GM19397 (cell line): ENCODE measurements around the gene SYCE3.

ENCODE experiments used
- ATAC-seq: cut with Tn5 transposase; IDR thresholded peaks from one replicate; pipeline ENCODE4 v1.9.1; 2021; ENCODE audit warnings: mild to moderate bottlenecking, moderate library complexity; ENCODE audit not compliant: unreplicated experiment

Gene SYCE3

DNA sequence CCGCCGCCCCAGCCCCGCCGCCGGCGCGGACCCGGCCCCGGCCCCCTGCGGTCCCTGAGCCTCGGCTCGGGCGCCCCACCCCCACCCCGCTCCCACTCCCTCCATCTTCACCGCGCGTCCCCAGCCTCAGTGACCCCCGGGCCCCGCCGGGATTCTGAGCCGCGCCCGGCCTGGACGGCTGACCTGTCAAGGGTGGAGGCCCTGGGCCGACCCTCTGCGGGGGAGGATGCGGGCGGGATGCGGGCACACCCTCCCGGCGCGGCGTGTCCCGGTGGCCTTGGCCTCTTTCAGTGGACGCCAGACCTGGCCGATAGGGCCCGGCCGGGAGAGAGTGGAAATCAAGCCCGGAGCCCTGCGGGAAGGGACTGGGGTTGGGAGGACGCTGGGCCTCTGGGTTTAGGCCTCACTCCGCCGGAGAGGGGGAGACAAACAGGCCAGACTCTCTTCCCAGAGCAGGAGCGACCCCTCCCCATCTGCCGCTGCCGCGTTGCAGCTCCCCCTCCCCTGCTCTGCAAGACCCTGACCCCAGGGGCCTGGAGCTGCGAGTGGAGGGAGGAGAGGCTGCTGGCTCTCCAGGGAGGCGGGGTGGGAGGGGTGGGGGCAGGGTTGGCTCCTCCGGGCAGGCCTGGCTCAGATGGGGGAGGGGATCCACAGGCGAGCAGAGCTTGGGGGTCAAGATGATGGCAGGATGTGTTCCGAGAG is 38.4 kb upstream of the SYCE3 start:
- no peak for ATAC-seq

DNA sequence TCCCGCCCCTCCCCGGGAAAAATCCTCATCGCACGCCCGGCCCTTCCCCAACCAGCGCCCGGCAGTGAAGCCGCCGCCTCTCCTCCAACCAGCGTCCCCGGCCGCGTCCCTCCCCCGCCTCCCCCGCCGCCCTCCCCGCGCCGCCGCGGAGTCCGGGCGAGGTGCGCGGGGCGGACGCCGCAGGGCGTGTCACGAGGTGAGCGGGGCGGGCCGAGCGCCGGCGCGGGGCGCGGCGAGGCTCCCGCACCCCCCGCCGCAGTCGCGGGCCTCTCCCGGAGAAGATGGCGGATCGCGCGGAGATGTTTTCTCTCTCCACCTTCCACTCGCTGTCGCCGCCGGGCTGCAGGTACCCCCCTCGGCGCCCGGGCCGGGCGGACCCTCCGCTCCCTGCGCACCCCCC is 37.8 kb upstream of the SYCE3 start, which contains the start of gene MAPK8IP2:
MAPK8IP2 (plus strand) TSS at position 256 of the 400 bp plus-strand sequence; CDS start at position 282, 26 bp downstream.
- no peak for ATAC-seq

GRCh38 chr22:50599816-50600455 is 37.2 kb upstream of the SYCE3 start:
- ATAC-seq = no peak

DNA sequence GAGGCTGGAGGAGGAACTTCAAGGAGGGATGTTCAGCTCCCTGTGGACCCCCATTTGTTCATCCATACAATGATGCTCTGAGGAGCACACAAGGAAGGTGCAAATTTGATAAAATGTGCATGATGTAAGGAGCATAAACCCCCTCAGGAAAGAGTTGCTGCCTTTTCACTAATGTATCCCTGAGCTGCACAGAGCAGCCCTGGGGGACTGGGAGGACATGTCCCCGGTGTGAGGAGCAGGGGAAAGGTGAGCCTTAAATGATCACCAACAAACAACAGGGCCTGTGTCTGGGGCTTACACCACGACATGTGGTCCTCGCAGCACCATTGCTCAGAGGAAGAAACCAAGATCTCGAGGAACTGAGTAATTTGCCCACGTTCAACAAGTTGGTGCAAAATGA is 34.4 kb upstream of the SYCE3 start:
- no peak for ATAC-seq

GRCh38 chr22:50595189-50595588 is 32.5 kb upstream of the SYCE3 start:
- ATAC-seq = no peak

- ATAC-seq = no peak
Measured at GRCh38 chr22:50587407-50587806, 24.7 kb upstream of the SYCE3 start.

GRCh38 chr22:50586416-50586815 is 23.7 kb upstream of the SYCE3 start:
- ATAC-seq = no peak

GRCh38 chr22:50585781-50586180 is 23.1 kb upstream of the SYCE3 start:
- ATAC-seq = no peak

- ATAC-seq = no peak
Measured at GRCh38 chr22:50585238-50585637, 22.5 kb upstream of the SYCE3 start.

DNA sequence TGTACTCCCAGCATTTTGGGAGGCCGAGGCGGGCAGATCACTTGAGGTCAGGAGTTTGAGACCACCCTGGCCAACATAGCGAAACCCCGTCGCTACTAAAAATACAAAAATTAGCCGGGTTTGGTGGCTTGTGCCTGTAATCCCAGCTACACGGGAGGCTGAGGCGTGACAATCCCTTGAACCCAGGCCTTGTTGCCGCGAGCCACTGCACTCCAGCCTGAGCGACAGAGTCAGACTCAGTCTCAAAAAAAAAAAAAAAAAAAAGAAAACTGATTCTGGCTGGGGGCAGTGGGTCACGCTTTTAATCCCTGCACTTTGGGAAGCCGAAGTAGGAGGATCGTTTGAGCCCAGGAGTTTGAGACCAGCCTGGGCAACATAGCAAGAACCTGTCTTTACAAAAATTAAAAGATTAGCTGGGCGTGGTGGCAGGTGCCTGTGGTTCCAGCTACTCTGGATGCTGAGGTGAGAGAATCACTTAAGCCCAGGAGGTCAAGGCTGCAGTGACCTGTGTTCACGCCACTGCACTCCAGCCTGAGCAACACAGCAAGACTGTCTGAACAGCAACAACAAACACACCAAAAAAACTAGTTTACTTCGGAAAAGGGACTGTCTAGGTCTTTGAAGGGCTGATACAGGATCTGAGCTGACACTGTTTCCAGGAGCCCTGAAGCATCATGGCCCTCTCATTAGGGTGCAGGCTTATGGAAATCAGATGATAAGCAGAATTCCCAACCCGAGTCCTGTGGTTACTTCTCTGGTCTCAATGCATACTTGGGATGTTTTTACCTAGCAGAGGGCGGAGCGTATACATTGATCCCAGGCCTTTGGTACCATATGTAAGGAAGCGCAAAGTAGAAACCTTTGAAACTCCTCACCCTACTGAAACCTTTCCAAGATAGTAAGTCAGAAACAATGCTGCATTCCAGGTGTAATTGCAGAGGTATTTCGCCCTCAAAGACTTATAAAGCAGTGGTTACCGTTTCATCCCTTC is 21.7 kb upstream of the SYCE3 start:
- ATAC-seq = no peak

- ATAC-seq = peak; percentile 27
Measured at GRCh38 chr22:50583294-50583861, 20.7 kb upstream of the SYCE3 start.

DNA sequence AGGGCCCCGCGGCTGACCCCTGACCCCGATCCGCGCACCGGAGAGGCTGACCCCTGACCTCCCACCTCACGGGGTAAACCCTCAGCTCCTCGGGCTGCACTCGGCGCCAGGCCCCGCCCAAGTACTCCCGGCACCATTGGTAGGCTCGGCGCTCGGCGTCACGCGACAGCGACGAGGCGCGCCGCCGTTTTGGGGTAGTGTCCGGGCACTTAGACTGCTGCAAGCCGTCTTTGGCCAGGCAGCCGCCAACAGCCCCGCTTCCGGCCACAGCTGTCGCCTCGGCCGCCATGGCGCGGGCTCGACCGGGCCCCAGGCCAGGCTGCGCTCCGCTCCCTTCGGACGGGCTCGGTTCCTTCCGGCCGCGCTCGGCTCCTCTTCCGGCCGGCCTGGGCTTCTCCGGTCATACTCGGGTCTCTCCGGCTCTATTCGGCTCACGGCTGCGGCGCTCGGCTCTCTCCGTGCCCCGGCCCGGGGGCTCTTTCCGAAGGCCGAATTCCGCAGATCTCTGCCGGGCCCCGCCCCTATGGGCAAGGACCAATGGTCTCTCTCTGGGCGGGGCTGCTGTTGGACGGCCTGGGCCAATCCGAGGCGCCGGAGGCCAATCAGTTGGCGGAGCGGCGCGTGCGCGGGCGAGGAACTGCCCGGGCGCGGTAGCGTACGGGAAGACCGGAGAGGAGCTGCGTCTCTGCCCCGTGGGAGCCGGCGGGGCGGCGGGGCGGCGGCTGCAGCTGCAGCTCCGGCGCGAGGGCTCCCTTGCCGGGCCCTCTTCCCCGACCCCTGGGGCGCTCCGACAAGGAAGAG is 20.0 kb upstream of the SYCE3 start, which contains the start of gene CHKB:
CHKB (minus strand) TSS at position 357 of the 801 bp plus-strand sequence; CDS start at position 289, 68 bp downstream.
- peak; percentile 88 for ATAC-seq

DNA sequence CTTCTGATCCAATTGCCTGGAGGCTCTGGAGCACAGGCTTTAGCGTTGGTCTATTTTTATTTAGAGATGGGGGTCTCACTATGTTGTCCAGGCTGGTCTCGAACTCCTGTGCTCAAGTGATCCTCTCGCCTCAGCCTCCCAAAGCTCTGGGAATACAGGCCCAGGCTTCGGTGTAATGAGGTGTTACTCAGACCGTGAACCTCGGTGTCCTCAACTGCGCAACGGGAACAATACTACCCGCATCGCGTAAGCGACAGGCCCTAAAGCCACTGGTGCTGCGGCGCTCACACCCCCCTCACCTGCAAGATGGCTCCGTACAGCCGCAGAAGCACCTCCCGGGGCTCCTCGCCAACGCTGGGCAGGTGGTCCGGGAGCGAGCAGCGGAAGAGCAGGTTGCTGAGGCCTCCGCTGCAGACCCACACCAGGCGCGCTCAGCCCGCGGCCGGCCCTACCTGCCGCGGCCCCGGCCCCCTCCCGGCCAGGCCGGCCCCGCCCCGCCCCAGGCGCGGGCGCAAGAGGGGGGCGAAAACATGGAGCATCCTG is 19.3 kb upstream of the SYCE3 start:
- no peak for ATAC-seq

- no peak for ATAC-seq
Measured at GRCh38 chr22:50581031-50581949, 18.6 kb upstream of the SYCE3 start.

DNA sequence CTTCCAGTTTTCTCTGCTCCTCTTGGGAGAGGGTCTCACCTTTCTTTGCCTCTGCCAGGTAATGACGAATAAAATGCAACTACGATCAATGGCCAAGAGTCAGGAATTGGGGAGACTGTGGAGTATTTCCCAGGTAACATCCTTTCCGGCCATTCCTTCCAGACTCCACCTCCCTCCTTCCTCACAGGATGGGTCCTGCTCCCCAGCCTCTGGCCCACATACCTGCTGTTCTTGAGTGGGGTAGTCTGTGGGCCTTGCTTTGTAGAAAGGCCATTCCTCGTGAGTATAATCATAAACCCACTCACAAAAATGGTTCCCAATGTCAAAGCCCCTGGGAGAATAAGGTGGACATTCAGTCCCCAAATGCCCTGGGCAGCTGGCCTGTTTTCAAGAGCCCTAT is 17.0 kb upstream of the SYCE3 start:
- no peak for ATAC-seq

DNA sequence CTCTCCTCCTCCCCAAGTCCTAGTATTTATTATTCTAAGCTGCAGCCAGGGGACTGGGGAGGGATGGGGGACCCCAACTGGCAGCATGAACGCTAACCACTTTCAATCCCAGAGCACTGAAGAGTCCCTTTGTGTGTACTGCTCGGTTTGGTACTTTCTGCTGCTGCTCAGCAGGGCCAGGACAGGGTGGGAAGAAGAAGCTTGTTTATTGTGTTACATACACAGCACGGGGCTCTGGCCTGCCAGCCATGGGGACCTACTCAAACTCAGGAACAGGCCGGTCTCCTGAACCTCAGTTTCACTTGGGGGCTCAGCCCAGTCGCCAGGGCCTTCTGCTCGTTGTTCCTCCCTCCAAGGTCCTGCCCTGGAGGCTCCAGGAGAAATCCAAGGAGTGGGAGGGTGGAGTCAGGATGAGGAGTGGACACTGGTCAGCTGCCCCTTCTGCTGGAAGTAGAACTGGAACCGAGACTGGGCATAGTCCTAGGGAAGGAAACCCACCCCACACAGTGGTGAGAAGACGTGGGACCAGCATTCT is 16.1 kb upstream of the SYCE3 start:
- ATAC-seq = no peak

- ATAC-seq = no peak
Measured at GRCh38 chr22:50577987-50578775, 15.5 kb upstream of the SYCE3 start, which contains the start of gene CPT1B. Gene CPT1B, minus strand, starts transcription at chr22:50578427. Its CDS starts 512 bp downstream, at chr22:50577915.

DNA sequence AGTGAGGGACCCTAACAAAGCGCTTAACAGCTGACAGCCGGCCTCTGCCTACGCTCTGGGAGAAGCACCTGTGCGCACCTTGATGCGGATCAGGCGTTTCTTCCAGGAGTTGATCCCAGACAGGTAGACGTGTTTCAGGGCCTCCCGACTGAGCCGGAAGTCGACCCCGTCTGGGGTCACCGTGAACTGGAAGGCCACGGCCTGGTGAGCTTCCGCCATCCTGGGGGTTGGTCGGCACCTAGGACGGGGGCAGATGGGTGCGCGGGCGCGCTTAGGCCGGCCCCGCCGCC is 14.9 kb upstream of the SYCE3 start:
- ATAC-seq = no peak
